Activated T-cell treated with anti-CD3 and anti-CD28 coated beads, Interleukin-2, amount 50 U/mL, for 1 hour (primary cell): Measurements from ENCODE around the gene EDN2.

Experiments used
- DNase-seq: peaks from one replicate; pipeline ENCODE4 v3.0.0-alpha.2; 2020

Gene EDN2

GRCh38 chr1:41484402-41485241 lies at the start of gene EDN2:
Gene EDN2, minus strand, starts transcription at chr1:41484683. Its CDS starts 82 bp downstream, at chr1:41484601.
- DNase-seq = no peak

- peak; percentile 2 for DNase-seq
These were observed 49.2 kb upstream of the EDN2 start for GRCh38 chr1:41533731-41534080.

- DNase-seq = peak; percentile 9
These were observed 48.7 kb upstream of the EDN2 start for GRCh38 chr1:41533016-41533730.

- DNase-seq = no peak
These were observed 47.9 kb upstream of the EDN2 start for GRCh38 chr1:41532206-41532975.

- no peak for DNase-seq
These were observed 45.9 kb upstream of the EDN2 start for GRCh38 chr1:41530411-41530810.

GRCh38 chr1:41529621-41530395 lies 45.3 kb upstream of the EDN2 start:
- no peak for DNase-seq

- no peak for DNase-seq
These were observed 44.5 kb upstream of the EDN2 start for GRCh38 chr1:41528726-41529605.

- no peak for DNase-seq
These were observed 43.6 kb upstream of the EDN2 start for GRCh38 chr1:41528106-41528505.

- no peak for DNase-seq
These were observed 42.6 kb upstream of the EDN2 start for GRCh38 chr1:41526956-41527561.

- DNase-seq = no peak
These were observed 41.6 kb upstream of the EDN2 start for GRCh38 chr1:41525891-41526587.

GRCh38 chr1:41524676-41525675 lies 40.5 kb upstream of the EDN2 start:
- no peak for DNase-seq

- DNase-seq = no peak
These were observed 39.6 kb upstream of the EDN2 start for GRCh38 chr1:41523949-41524675.

- no peak for DNase-seq
These were observed 38.6 kb upstream of the EDN2 start for GRCh38 chr1:41523071-41523470.

GRCh38 chr1:41521766-41522165 lies 37.3 kb upstream of the EDN2 start:
- no peak for DNase-seq

GRCh38 chr1:41520951-41521752 lies 36.7 kb upstream of the EDN2 start:
- no peak for DNase-seq

- no peak for DNase-seq
These were observed 35.2 kb upstream of the EDN2 start for GRCh38 chr1:41519667-41520066.

GRCh38 chr1:41518471-41518870 lies 34.0 kb upstream of the EDN2 start:
- DNase-seq = no peak

- DNase-seq = no peak
These were observed 32.6 kb upstream of the EDN2 start for GRCh38 chr1:41517062-41517438.
